ENCODE measurements around the gene KLF2. TPM values are rescaled to one million over a fixed set of nuclear protein-coding genes. Genes with fewer than 3 reads are reported as not detected.
A peak's percentile ranks its signal among the peaks of the same experiment; 100 is the strongest.

The KLF2 gene
- total RNA-seq, 1 experiment from 2014 or later, result 6.6 TPM

GRCh38 chr19:16376649-16377048 lies 52.0 kb downstream of the KLF2 start:
- BruUV-seq (replicated peaks), result no TSS peak
- Histone ChIP-seq H3K9ac (ENCODE audit: low read length) (no peak overlapping the region), H3K4me1 (ENCODE audit: insufficient read depth, low read length) (no peaks in the 10 kb centered on the region), H3K4me2 (ENCODE audit: low read length) (no peak overlapping the region), H3K9me2 (replicated peaks; ENCODE audit: low read length) (no peaks in the 10 kb centered on the region), H3K27me3 (ENCODE audit: low read length) (no peaks in the 10 kb centered on the region), H3F3A (ENCODE audit: low read length, unreplicated experiment) (no peaks in the 10 kb centered on the region), H3K79me2 (ENCODE audit: low read length) (no peaks in the 10 kb centered on the region), H3K4me3 (ENCODE audit: low read length) (no peak overlapping the region), H3K9me3 (ENCODE audit: low read length) (no peaks in the 10 kb centered on the region), H3K27ac (ENCODE audit: low read length) (no peak overlapping the region), H3K36me3 (ENCODE audit: low read depth, low read length) (peaks cover 22% of the 10 kb centered on the region), H2AFZ (ENCODE audit: low read length) (no peak overlapping the region), H4K20me1 (ENCODE audit: low read length) (no peaks in the 10 kb centered on the region)
- intact Hi-C loops (cut with micrococcal nuclease), result no loop called here
- ChIA-PET CTCF (interaction anchor here (1.0 kb wide), 1 partner anchor 38 kb away, joined by 4 read pairs; no protein-coding TSS in a partner anchor), POLR2A (ENCODE audit: unreplicated experiment) (no interaction called here)
- TF ChIP-seq CTCF (conservative IDR thresholded peaks at IDR 0.05; ENCODE audit: low read depth, low read length), result peak; percentile 62
- no peak for TF ChIP-seq EZH2phosphoT487 (IDR thresholded peaks at IDR 0.05; ENCODE audit: borderline replicate concordance, low read length)
- ATAC-seq (peak; percentile 85), DNase-seq (peak; percentile 31)

DNA sequence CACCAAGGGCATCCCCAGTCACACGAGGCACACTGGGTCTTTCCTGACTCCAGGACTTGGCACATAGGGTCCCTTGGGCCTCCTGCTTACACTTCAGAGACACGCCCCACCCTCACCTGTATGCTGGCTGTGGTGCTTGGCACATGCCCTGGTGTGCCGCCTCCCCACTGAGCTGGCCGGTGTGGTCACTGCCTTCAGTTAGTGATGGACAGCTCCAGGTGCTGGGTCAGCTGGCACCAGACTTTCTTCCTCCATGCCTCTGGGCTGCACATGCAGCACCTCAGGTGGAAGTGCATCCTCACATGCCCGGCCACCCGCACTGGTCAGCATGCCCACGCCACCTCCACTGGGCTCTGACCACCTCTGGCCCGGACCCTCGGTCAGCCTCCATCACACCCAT lies 52.9 kb downstream of the KLF2 start:
- Histone ChIP-seq H4K20me1 (ENCODE audit: low read length) (no peaks in the 10 kb centered on the region), H3K9me2 (replicated peaks; ENCODE audit: low read length) (no peaks in the 10 kb centered on the region), H3K9ac (ENCODE audit: low read length) (no peak overlapping the region), H3K27ac (ENCODE audit: low read length) (no peak overlapping the region), H3K4me1 (ENCODE audit: insufficient read depth, low read length) (no peaks in the 10 kb centered on the region), H3K79me2 (ENCODE audit: low read length) (no peaks in the 10 kb centered on the region), H3K36me3 (ENCODE audit: low read depth, low read length) (peaks cover 24% of the 10 kb centered on the region), H3F3A (ENCODE audit: low read length, unreplicated experiment) (no peaks in the 10 kb centered on the region), H3K4me2 (ENCODE audit: low read length) (no peak overlapping the region), H3K27me3 (ENCODE audit: low read length) (no peaks in the 10 kb centered on the region), H3K4me3 (ENCODE audit: low read length) (no peak overlapping the region), H3K9me3 (ENCODE audit: low read length) (no peaks in the 10 kb centered on the region), H2AFZ (ENCODE audit: low read length) (no peak overlapping the region)
- no peak for TF ChIP-seq EZH2 (IDR thresholded peaks at IDR 0.05; ENCODE audit: low read length, unreplicated experiment)
- CTCF ChIA-PET, result no interaction called here
- ATAC-seq, result no peak
- intact Hi-C loops (cut with micrococcal nuclease), result no loop called here
- POLR2A ChIA-PET (ENCODE audit: unreplicated experiment), result no interaction called here
- no TSS peak for BruUV-seq (replicated peaks)
- DNase-seq, result no peak

Other genes starting within 250 kb of the KLF2 start
- gene TPM4, start 248.3 kb upstream of the KLF2 start, total RNA-seq (2014; rRNA removed), result 135 and 167 TPM in 2 replicates
- 65.7 and 94.5 TPM in 2 replicates for gene RAB8A, start 212.9 kb upstream of the KLF2 start, total RNA-seq (2014; rRNA removed)
- gene HSH2D, start 181.1 kb upstream of the KLF2 start, total RNA-seq (2014; rRNA removed), result 10.9 and 14.5 TPM in 2 replicates
- 0.58 TPM in 1 of 2 replicates, not detected in the other for gene CIB3, start 151.3 kb upstream of the KLF2 start, total RNA-seq (2014; rRNA removed)
- gene FAM32A, start 139.4 kb upstream of the KLF2 start, total RNA-seq (2014; rRNA removed), result 141 and 165 TPM in 2 replicates
- gene AP1M1, start 126.9 kb upstream of the KLF2 start, total RNA-seq (2014; rRNA removed), result 104 and 109 TPM in 2 replicates
- 18.1 and 23.8 TPM in 2 replicates for gene EPS15L1, start 147.1 kb downstream of the KLF2 start, total RNA-seq (2014; rRNA removed)
- gene CALR3, start 171.3 kb downstream of the KLF2 start, total RNA-seq (2014; rRNA removed), result 0.47 TPM in 1 of 2 replicates, not detected in the other
- gene C19orf44, start 171.6 kb downstream of the KLF2 start, total RNA-seq (2014; rRNA removed), result 2.5 and 5.2 TPM in 2 replicates
- 13.4 and 24.2 TPM in 2 replicates for gene CHERP, start 217.6 kb downstream of the KLF2 start, total RNA-seq (2014; rRNA removed)
- 52.6 and 62.3 TPM in 2 replicates for gene SLC35E1, start 247.6 kb downstream of the KLF2 start, total RNA-seq (2014; rRNA removed)

All from PC-3 (cell line).